ENCODE data around the gene ABLIM1.

The ABLIM1 gene

GRCh38 chr10:114654822-114655575, 3.1 kb downstream of the ABLIM1 start:
- TF ChIP-seq CTCF (IDR thresholded peaks at IDR 0.05), result no peak
- H3K27ac ChIP-seq, result no peak overlapping the region
- no peak overlapping the region for H3K4me3 ChIP-seq
- DNase-seq (ENCODE audit: low spot score), result no peak

GRCh38 chr10:114653926-114654325, 4.1 kb downstream of the ABLIM1 start:
- Histone ChIP-seq H3K4me3 (no peak overlapping the region), H3K27ac (no peak overlapping the region)
- TF ChIP-seq CTCF (IDR thresholded peaks at IDR 0.05), result no peak
- no peak for DNase-seq (ENCODE audit: low spot score)

- TF ChIP-seq CTCF (IDR thresholded peaks at IDR 0.05), result no peak
- Histone ChIP-seq H3K27ac (peak overlapping the region in 1 of 2 donors; percentile 8), H3K4me3 (no peak overlapping the region)
- DNase-seq (ENCODE audit: low spot score), result no peak
Measured at GRCh38 chr10:114652402-114653368, 5.4 kb downstream of the ABLIM1 start.

GRCh38 chr10:114650831-114651230, 7.2 kb downstream of the ABLIM1 start:
- TF ChIP-seq CTCF (IDR thresholded peaks at IDR 0.05), result no peak
- Histone ChIP-seq H3K27ac (no peak overlapping the region), H3K4me3 (no peak overlapping the region)
- DNase-seq (ENCODE audit: low spot score), result no peak

- no peak overlapping the region for H3K4me3 ChIP-seq
- no peak for DNase-seq (ENCODE audit: low spot score)
- no peak for TF ChIP-seq CTCF (IDR thresholded peaks at IDR 0.05)
- H3K27ac ChIP-seq, result no peak overlapping the region
Measured at GRCh38 chr10:114650266-114650665, 7.8 kb downstream of the ABLIM1 start.

DNA sequence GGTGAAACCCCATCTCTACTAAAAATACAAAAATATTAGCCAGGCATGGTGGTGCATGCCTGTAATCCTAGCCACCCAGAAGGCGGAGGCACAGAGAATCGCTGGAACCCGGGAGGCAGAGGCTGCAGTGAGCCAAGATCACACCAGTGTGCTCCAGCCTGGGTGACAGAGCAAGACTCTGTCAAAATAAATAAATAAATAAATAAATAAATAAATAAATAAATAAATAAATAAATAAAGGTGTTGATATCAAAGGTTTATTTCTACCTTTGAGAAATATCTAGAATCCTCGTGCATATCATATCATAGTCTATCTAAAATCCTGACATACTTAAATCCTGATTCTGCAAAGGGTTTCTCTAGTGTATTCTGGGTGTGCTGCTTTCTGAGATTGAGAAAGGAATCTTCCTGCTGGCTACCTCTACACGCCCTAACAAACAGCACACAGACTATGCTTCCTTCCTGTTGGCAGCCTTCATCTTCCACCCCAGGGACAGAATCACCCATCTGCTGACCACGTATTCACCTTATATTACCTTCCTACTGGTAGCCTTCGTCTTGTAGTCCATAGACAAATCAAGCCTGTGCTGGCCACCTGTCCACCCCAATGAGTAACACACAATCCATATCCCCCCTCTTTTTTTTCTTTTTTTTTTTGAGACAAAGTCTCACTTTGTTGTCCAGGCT, 8.7 kb downstream of the ABLIM1 start:
- no peak for TF ChIP-seq CTCF (IDR thresholded peaks at IDR 0.05)
- Histone ChIP-seq H3K27ac (no peak overlapping the region), H3K4me3 (no peak overlapping the region)
- no peak for DNase-seq (ENCODE audit: low spot score)

All from coronary artery (tissue), 2 donors.